ENCODE results near the gene ZKSCAN4. TPM values are rescaled to one million over a fixed set of nuclear protein-coding genes. Genes with fewer than 3 reads are reported as not detected.
A peak's percentile ranks its signal among the peaks of the same experiment; 100 is the strongest.

Gene ZKSCAN4
- total and polyA plus RNA-seq, 10 of the 15 experiments (the other 5 are each of a cell fraction or from before 2014, with no cell fraction given), result 3.0 to 6.5 (median 5.0) TPM

DNA sequence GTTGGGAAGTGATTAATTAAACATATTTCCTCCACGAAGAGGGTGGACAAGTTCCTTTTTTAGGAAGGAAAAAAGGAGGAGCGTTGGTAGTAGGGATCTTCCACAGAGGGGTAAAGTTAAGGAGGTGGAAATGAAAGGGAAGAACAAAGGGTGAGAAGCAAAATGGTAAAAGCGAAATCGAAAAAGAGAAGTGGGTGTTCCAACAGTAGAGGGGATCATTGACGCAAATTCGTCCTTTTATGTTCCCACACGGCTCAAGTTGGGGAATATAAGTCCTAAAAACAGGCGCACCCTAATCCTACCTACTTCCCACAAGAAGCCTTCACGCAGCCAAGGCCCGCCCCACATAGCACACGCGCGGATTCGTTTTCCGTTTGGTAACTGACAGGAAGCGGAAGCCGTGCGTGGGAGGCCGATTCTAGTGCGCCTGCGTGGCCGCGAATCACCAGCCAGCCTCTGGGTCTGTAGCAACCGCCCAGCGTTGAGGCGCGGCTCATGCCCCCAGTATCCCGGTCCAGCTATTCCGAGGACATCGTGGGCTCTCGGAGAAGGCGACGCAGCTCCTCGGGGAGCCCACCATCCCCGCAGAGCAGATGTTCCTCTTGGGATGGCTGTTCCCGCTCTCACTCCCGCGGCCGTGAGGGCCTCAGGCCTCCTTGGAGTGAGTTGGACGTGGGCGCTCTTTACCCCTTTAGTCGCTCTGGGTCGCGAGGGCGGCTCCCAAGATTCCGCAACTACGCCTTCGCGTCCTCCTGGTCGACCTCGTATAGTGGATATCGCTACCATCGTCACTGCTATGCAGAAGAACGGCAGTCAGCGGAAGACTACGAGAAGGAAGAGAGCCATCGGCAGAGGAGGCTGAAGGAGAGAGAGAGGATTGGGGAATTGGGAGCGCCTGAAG, 7.1 kb upstream of the ZKSCAN4 start, which contains the start of gene NKAPL (continued):
- no peak for TF ChIP-seq EP300 (IDR thresholded peaks at IDR 0.05; ENCODE audit: borderline replicate concordance in 1 of 2, control insufficient read depth in 1 of 2, low read depth in 2 of 2, low read length in 2 of 2)
- TF ChIP-seq, protein P1, sequence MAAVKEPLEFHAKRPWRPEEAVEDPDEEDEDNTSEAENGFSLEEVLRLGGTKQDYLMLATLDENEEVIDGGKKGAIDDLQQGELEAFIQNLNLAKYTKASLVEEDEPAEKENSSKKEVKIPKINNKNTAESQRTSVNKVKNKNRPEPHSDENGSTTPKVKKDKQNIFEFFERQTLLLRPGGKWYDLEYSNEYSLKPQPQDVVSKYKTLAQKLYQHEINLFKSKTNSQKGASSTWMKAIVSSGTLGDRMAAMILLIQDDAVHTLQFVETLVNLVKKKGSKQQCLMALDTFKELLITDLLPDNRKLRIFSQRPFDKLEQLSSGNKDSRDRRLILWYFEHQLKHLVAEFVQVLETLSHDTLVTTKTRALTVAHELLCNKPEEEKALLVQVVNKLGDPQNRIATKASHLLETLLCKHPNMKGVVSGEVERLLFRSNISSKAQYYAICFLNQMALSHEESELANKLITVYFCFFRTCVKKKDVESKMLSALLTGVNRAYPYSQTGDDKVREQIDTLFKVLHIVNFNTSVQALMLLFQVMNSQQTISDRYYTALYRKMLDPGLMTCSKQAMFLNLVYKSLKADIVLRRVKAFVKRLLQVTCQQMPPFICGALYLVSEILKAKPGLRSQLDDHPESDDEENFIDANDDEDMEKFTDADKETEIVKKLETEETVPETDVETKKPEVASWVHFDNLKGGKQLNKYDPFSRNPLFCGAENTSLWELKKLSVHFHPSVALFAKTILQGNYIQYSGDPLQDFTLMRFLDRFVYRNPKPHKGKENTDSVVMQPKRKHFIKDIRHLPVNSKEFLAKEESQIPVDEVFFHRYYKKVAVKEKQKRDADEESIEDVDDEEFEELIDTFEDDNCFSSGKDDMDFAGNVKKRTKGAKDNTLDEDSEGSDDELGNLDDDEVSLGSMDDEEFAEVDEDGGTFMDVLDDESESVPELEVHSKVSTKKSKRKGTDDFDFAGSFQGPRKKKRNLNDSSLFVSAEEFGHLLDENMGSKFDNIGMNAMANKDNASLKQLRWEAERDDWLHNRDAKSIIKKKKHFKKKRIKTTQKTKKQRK (IDR thresholded peaks at IDR 0.05; ENCODE audit: low read depth, low read length), result no peak
- TF ChIP-seq SMAD1 (IDR thresholded peaks at IDR 0.05; ENCODE audit: low read depth, partially characterized antibody), result no peak
- TF ChIP-seq, protein P2, sequence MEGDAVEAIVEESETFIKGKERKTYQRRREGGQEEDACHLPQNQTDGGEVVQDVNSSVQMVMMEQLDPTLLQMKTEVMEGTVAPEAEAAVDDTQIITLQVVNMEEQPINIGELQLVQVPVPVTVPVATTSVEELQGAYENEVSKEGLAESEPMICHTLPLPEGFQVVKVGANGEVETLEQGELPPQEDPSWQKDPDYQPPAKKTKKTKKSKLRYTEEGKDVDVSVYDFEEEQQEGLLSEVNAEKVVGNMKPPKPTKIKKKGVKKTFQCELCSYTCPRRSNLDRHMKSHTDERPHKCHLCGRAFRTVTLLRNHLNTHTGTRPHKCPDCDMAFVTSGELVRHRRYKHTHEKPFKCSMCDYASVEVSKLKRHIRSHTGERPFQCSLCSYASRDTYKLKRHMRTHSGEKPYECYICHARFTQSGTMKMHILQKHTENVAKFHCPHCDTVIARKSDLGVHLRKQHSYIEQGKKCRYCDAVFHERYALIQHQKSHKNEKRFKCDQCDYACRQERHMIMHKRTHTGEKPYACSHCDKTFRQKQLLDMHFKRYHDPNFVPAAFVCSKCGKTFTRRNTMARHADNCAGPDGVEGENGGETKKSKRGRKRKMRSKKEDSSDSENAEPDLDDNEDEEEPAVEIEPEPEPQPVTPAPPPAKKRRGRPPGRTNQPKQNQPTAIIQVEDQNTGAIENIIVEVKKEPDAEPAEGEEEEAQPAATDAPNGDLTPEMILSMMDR (IDR thresholded peaks at IDR 0.05 in 2 of 3, conservative IDR thresholded peaks at IDR 0.05 in 1 of 3; ENCODE audit: control insufficient read depth in 2 of 3, extremely low read depth in 1 of 3, insufficient read depth in 1 of 3, low read depth in 3 of 3, low read length in 3 of 3), result no peak
- TF ChIP-seq CREM (IDR thresholded peaks at IDR 0.05; ENCODE audit: low read depth), result 0 out of 2 replicates have a peak, but pooled peaks have one; percentile 24
- no peak for TF ChIP-seq SMAD5 (IDR thresholded peaks at IDR 0.05; ENCODE audit: low read depth)

Measured in GM12878 (cell line).